Activated CD4-positive, CD25-positive, alpha-beta regulatory T cell treated with anti-CD3 and anti-CD28 coated beads, Interleukin-2, amount 50 U/mL, for 72 hours (primary cell): Measurements from ENCODE around the gene TBC1D17.

Experiments used
- DNase-seq: peaks from one replicate; pipeline ENCODE4 v3.0.0; 2021

Gene TBC1D17

GRCh38 chr19:49895566-49896297 lies 18.2 kb downstream of the TBC1D17 start:
- DNase-seq: no peak

GRCh38 chr19:49896863-49897621 lies 19.5 kb downstream of the TBC1D17 start, which contains the start of gene IL4I1:
TSS of gene IL4I1 (minus strand) at chr19:49896887. CDS start at chr19:49896160, 727 bp downstream.
- peak; percentile 64 for DNase-seq

- DNase-seq: no peak
These were observed 26.6 kb downstream of the TBC1D17 start for GRCh38 chr19:49904136-49904535.

GRCh38 chr19:49906879-49907564 lies 29.5 kb downstream of the TBC1D17 start:
- no peak for DNase-seq

GRCh38 chr19:49907745-49908446 lies 30.4 kb downstream of the TBC1D17 start:
- no peak for DNase-seq

GRCh38 chr19:49908480-49909420 lies 31.2 kb downstream of the TBC1D17 start:
- DNase-seq: no peak

- DNase-seq: no peak
These were observed 32.7 kb downstream of the TBC1D17 start for GRCh38 chr19:49910179-49910578.

GRCh38 chr19:49911381-49912145 lies 34.1 kb downstream of the TBC1D17 start:
- no peak for DNase-seq

- DNase-seq: no peak
These were observed 35.6 kb downstream of the TBC1D17 start for GRCh38 chr19:49912965-49913685.

GRCh38 chr19:49913720-49914119 lies 36.2 kb downstream of the TBC1D17 start:
- DNase-seq: no peak

- no peak for DNase-seq
These were observed 37.8 kb downstream of the TBC1D17 start for GRCh38 chr19:49915271-49915670.

- no peak for DNase-seq
These were observed 39.6 kb downstream of the TBC1D17 start for GRCh38 chr19:49916839-49917733.

GRCh38 chr19:49918089-49918488 lies 40.6 kb downstream of the TBC1D17 start:
- DNase-seq: no peak

- DNase-seq: no peak
These were observed 43.3 kb downstream of the TBC1D17 start for GRCh38 chr19:49920624-49921363.

GRCh38 chr19:49921871-49922795 lies 44.6 kb downstream of the TBC1D17 start:
- DNase-seq: no peak

GRCh38 chr19:49923055-49924003 lies 45.8 kb downstream of the TBC1D17 start:
- DNase-seq: no peak
